Panc1 (cell line): ENCODE measurements around the gene GMDS. TPM values are rescaled to one million over a fixed set of nuclear protein-coding genes. Genes with fewer than 3 reads are reported as not detected.

Experiments
- ATAC-seq: fragments of 200-7000 bp; cut with Tn5 transposase; 2 replicates; pipeline ENCODE4 v1.9.1; 2020; ENCODE audit warnings: mild to moderate bottlenecking, moderate library complexity
- BruUV-seq: library from RNA; stranded (reverse); fragments of 400-500 nt; replicated peaks from 2 replicates; lab custom pipeline; 2021; lab: Mats Ljungman, UMichigan
- CTCF ChIA-PET: fragments of 300-600 bp; sonication (Branson Sonifier 250); formaldehyde crosslinking; loops from one replicate; lab custom pipeline; 2022; ENCODE audit warnings: antibody characterized with exemption; lab: Charles Lee
- POLR2A ChIA-PET: fragments of 300-600 bp; sonication (Branson Sonifier 250); formaldehyde crosslinking; loops from one replicate; lab custom pipeline; 2022; ENCODE audit warnings: antibody characterized with exemption; lab: Charles Lee
- DNase-seq: peaks from one replicate; pipeline ENCODE4 v3.0.0-alpha.2; 2010; ENCODE audit warnings: low read depth, low spot score
- H3K27ac ChIP-seq: 2 replicates; pipeline ENCODE4 v1.5.1; 2011; ENCODE audit warnings: mild to moderate bottlenecking, low read length, inconsistent platforms
- H3K27me3 ChIP-seq: fragments of 200-500 bp; sonication (Bioruptor generic); 2 replicates; pipeline ENCODE4 v1.6.0; 2014; ENCODE audit warnings: low read length, inconsistent platforms; ENCODE audit not compliant: control insufficient read depth, insufficient read depth
- H3K36me3 ChIP-seq: fragments of 200-500 bp; sonication (Bioruptor generic); 2 replicates; pipeline ENCODE4 v1.5.1; 2014; ENCODE audit warnings: inconsistent platforms, mild to moderate bottlenecking, low read length, moderate library complexity; ENCODE audit not compliant: control insufficient read depth, insufficient read depth
- H3K4me1 ChIP-seq: 2 replicates; pipeline ENCODE4 v1.5.1; 2011; ENCODE audit warnings: inconsistent platforms, mild to moderate bottlenecking, low read length, moderate library complexity; ENCODE audit not compliant: control insufficient read depth, insufficient read depth
- H3K4me3 ChIP-seq, 2 experiments: 2 replicates each; pipeline ENCODE4 v1.5.1; 2011 to 2012; ENCODE audit warnings: low read depth in 2 of 2, low read length in 2 of 2, mild to moderate bottlenecking in 2 of 2, inconsistent platforms in 1 of 2, moderate library complexity in 1 of 2
- H3K9me3 ChIP-seq: fragments of 200-500 bp; sonication (Bioruptor generic); 2 replicates; pipeline ENCODE4 v1.5.1; 2014; ENCODE audit warnings: low read depth, mild to moderate bottlenecking, inconsistent platforms, low read length, moderate library complexity; ENCODE audit not compliant: control insufficient read depth, insufficient read depth
- CTCF ChIP-seq: fragments of 450-650 bp; IDR thresholded peaks from 2 replicates; pipeline ENCODE4 v1.5.1; 2017; ENCODE audit warnings: mild to moderate bottlenecking
- POLR2AphosphoS5 ChIP-seq: IDR thresholded peaks from 2 replicates; pipeline ENCODE4 v1.6.1; 2012; ENCODE audit warnings: mild to moderate bottlenecking, low read depth, low read length, moderate library complexity
- REST ChIP-seq, 2 experiments: IDR thresholded peaks; 2 replicates each; pipeline ENCODE4 v1.6.1; 2011 to 2012; ENCODE audit warnings: low read depth in 2 of 2, control low read depth in 1 of 2, low read length in 1 of 2, mild to moderate bottlenecking in 1 of 2, moderate library complexity in 1 of 2; ENCODE audit not compliant: insufficient read depth in 1 of 2
- SIN3A ChIP-seq: IDR thresholded peaks from 2 replicates; pipeline ENCODE4 v1.6.1; 2012; ENCODE audit warnings: low read depth, mild to moderate bottlenecking, low read length, moderate library complexity, borderline replicate concordance; ENCODE audit not compliant: insufficient read depth
- TCF7L2 ChIP-seq: IDR thresholded peaks from 2 replicates; pipeline ENCODE4 v1.6.1; 2011; ENCODE audit warnings: mild to moderate bottlenecking, low read depth, low read length, inconsistent platforms
- in situ Hi-C: cut with HindIII; loops from 2 replicates; pipeline ENCODE4 v1.10.0; 2016; ENCODE audit warnings: low sequenced_read_pairs, low pct_unique_long_range_greater_than_20kb
- intact Hi-C: fragments of 100-400 bp; cut with micrococcal nuclease; formaldehyde crosslinking; loops from one replicate; pipeline ENCODE4 v1.10.0; 2022; ENCODE audit not compliant: unreplicated experiment
- total RNA-seq: library from RNA; stranded (reverse); gene quantifications from one replicate; pipeline ENCODE4 v1.2.1, GENCODE V29; 2021; ENCODE audit not compliant: unreplicated experiment

GMDS gene
- total RNA-seq, 1 experiment from 2014 or later, result 9.8 TPM

GRCh38 chr6:1950631-1951030 lies 294.8 kb downstream of the GMDS start:
- ChIA-PET CTCF (no interaction called here), POLR2A (no interaction called here)
- DNase-seq (no peak), ATAC-seq (no peak)
- Histone ChIP-seq H3K4me1 (no peaks in the 10 kb centered on the region), H3K36me3 (no peaks in the 10 kb centered on the region), H3K27me3 (no peaks in the 10 kb centered on the region), H3K27ac (no peak overlapping the region), H3K4me3 (no peak overlapping the region), H3K9me3 (no peaks in the 10 kb centered on the region)
- intact Hi-C loops, result no loop called here
- TF ChIP-seq SIN3A (no peak), REST (IDR thresholded peaks at IDR 0.05; ENCODE audit: insufficient read depth in 1 of 2, low read depth in 2 of 2, low read length in 1 of 2) (no peak), CTCF (no peak), POLR2AphosphoS5 (no peak), TCF7L2 (no peak)
- in situ Hi-C loops, result no loop called here
- no TSS peak for BruUV-seq

GRCh38 chr6:1949538-1949937 lies 295.9 kb downstream of the GMDS start:
- no peak overlapping the region for H3K4me3 ChIP-seq
- in situ Hi-C loops (no loop called here), intact Hi-C loops (no loop called here)
- no peaks in the 10 kb centered on the region for H3K27me3 ChIP-seq
- TF ChIP-seq SIN3A (no peak), TCF7L2 (no peak), REST (IDR thresholded peaks at IDR 0.05; ENCODE audit: insufficient read depth in 1 of 2, low read depth in 2 of 2, low read length in 1 of 2) (no peak), CTCF (no peak), POLR2AphosphoS5 (no peak)
- DNase-seq (no peak), ATAC-seq (no peak)
- H3K4me1 ChIP-seq, result no peaks in the 10 kb centered on the region
- H3K36me3 ChIP-seq, result no peaks in the 10 kb centered on the region
- ChIA-PET CTCF (no interaction called here), POLR2A (no interaction called here)
- BruUV-seq, result no TSS peak
- no peak overlapping the region for H3K27ac ChIP-seq
- H3K9me3 ChIP-seq, result no peaks in the 10 kb centered on the region
